GM21723 (cell line): ENCODE measurements around the gene MKRN2OS.

Source experiments
- ATAC-seq: cut with Tn5 transposase; IDR thresholded peaks from one replicate; pipeline ENCODE4 v1.9.1; 2021; ENCODE audit warnings: mild to moderate bottlenecking, moderate library complexity; ENCODE audit not compliant: unreplicated experiment

MKRN2OS gene

GRCh38 chr3:12545473-12545791, at the start of gene MKRN2OS:
Gene MKRN2OS (minus strand): TSS chr3:12545499. CDS start chr3:12545464, 35 bp downstream.
- no peak for ATAC-seq

- ATAC-seq: no peak
Observed at GRCh38 chr3:12593473-12593872, 48.2 kb upstream of the MKRN2OS start.

- no peak for ATAC-seq
Observed at GRCh38 chr3:12591997-12592715, 46.9 kb upstream of the MKRN2OS start.

GRCh38 chr3:12591456-12591855, 46.2 kb upstream of the MKRN2OS start:
- no peak for ATAC-seq

GRCh38 chr3:12590096-12590495, 44.8 kb upstream of the MKRN2OS start:
- ATAC-seq: no peak

GRCh38 chr3:12588039-12589009, 43.0 kb upstream of the MKRN2OS start:
- ATAC-seq: no peak

GRCh38 chr3:12586403-12586802, 41.1 kb upstream of the MKRN2OS start:
- no peak for ATAC-seq

- peak; percentile 50 for ATAC-seq
Observed at GRCh38 chr3:12585970-12586369, 40.7 kb upstream of the MKRN2OS start.

- no peak for ATAC-seq
Observed at GRCh38 chr3:12585181-12585580, 39.9 kb upstream of the MKRN2OS start.

- no peak for ATAC-seq
Observed at GRCh38 chr3:12584083-12584482, 38.8 kb upstream of the MKRN2OS start.

- no peak for ATAC-seq
Observed at GRCh38 chr3:12583280-12583679, 38.0 kb upstream of the MKRN2OS start.

- no peak for ATAC-seq
Observed at GRCh38 chr3:12582730-12583129, 37.4 kb upstream of the MKRN2OS start.

- ATAC-seq: no peak
Observed at GRCh38 chr3:12579905-12580304, 34.6 kb upstream of the MKRN2OS start.

GRCh38 chr3:12579456-12579855, 34.2 kb upstream of the MKRN2OS start:
- ATAC-seq: no peak

- no peak for ATAC-seq
Observed at GRCh38 chr3:12578742-12579141, 33.4 kb upstream of the MKRN2OS start.

GRCh38 chr3:12577379-12577778, 32.1 kb upstream of the MKRN2OS start:
- ATAC-seq: no peak

GRCh38 chr3:12574661-12575060, 29.4 kb upstream of the MKRN2OS start:
- ATAC-seq: no peak

GRCh38 chr3:12574131-12574530, 28.8 kb upstream of the MKRN2OS start:
- ATAC-seq: no peak

GRCh38 chr3:12571986-12572385, 26.7 kb upstream of the MKRN2OS start:
- ATAC-seq: no peak

GRCh38 chr3:12569836-12570235, 24.5 kb upstream of the MKRN2OS start:
- ATAC-seq: no peak

GRCh38 chr3:12568747-12569146, 23.4 kb upstream of the MKRN2OS start:
- no peak for ATAC-seq

- no peak for ATAC-seq
Observed at GRCh38 chr3:12566976-12567375, 21.7 kb upstream of the MKRN2OS start.
